ENCODE results near the gene TRNAU1AP. TPM values are rescaled to one million over a fixed set of nuclear protein-coding genes. Genes with fewer than 3 reads are reported as not detected.
"Not testable (repeated sequence)": the region's sequence is repeated elsewhere in the genome, so short reads cannot be mapped to it uniquely, and the experiment has no call there.

The TRNAU1AP gene
- total RNA-seq, 1 donor from 2014 or later, result 39.8 TPM

GRCh38 chr1:28580722-28581530 lies 28.0 kb downstream of the TRNAU1AP start:
- DNase-seq, result peak; percentile 48
- peak overlapping the region; percentile 92 for H3K27ac Mint-ChIP-seq (ENCODE audit: unreplicated experiment)
- H3K9me3 Mint-ChIP-seq (ENCODE audit: unreplicated experiment), result peaks cover 10% of the 10 kb centered on the region
- peaks cover 2% of the 10 kb centered on the region for H3K27me3 Mint-ChIP-seq (ENCODE audit: unreplicated experiment)
- H3K36me3 Mint-ChIP-seq (ENCODE audit: unreplicated experiment), result no peaks in the 10 kb centered on the region
- H3K4me3 Mint-ChIP-seq (ENCODE audit: unreplicated experiment), result peak overlapping the region; percentile 95
- peaks cover 13% of the 10 kb centered on the region for H3K4me1 Mint-ChIP-seq (ENCODE audit: low read depth, unreplicated experiment)
- TF ChIP-seq CTCF (IDR thresholded peaks at IDR 0.05; ENCODE audit: partially characterized antibody, unreplicated experiment), result no peak

GRCh38 chr1:28581531-28582247 lies 28.8 kb downstream of the TRNAU1AP start:
- H3K9me3 Mint-ChIP-seq (ENCODE audit: unreplicated experiment), result peaks cover 10% of the 10 kb centered on the region
- peaks cover 2% of the 10 kb centered on the region for H3K27me3 Mint-ChIP-seq (ENCODE audit: unreplicated experiment)
- peaks cover 13% of the 10 kb centered on the region for H3K4me1 Mint-ChIP-seq (ENCODE audit: low read depth, unreplicated experiment)
- DNase-seq, result peak; percentile 94
- peak overlapping the region; percentile 95 for H3K4me3 Mint-ChIP-seq (ENCODE audit: unreplicated experiment)
- no peaks in the 10 kb centered on the region for H3K36me3 Mint-ChIP-seq (ENCODE audit: unreplicated experiment)
- TF ChIP-seq CTCF (IDR thresholded peaks at IDR 0.05; ENCODE audit: partially characterized antibody, unreplicated experiment), result no peak
- peak overlapping the region; percentile 92 for H3K27ac Mint-ChIP-seq (ENCODE audit: unreplicated experiment)

- DNase-seq, result no peak
- H3K4me1 Mint-ChIP-seq (ENCODE audit: low read depth, unreplicated experiment), result peaks cover 13% of the 10 kb centered on the region
- H3K27ac Mint-ChIP-seq (ENCODE audit: unreplicated experiment), result peak overlapping the region; percentile 59
- TF ChIP-seq CTCF (IDR thresholded peaks at IDR 0.05; ENCODE audit: partially characterized antibody, unreplicated experiment), result no peak
- H3K27me3 Mint-ChIP-seq (ENCODE audit: unreplicated experiment), result peaks cover 2% of the 10 kb centered on the region
- peak overlapping the region; percentile 95 for H3K4me3 Mint-ChIP-seq (ENCODE audit: unreplicated experiment)
- H3K36me3 Mint-ChIP-seq (ENCODE audit: unreplicated experiment), result no peaks in the 10 kb centered on the region
- peaks cover 10% of the 10 kb centered on the region for H3K9me3 Mint-ChIP-seq (ENCODE audit: unreplicated experiment)
Measured at GRCh38 chr1:28582248-28582615, 29.3 kb downstream of the TRNAU1AP start.

GRCh38 chr1:28586585-28587391 lies 33.9 kb downstream of the TRNAU1AP start:
- not testable (repeated sequence) for H3K9me3 Mint-ChIP-seq (ENCODE audit: unreplicated experiment); H3K4me1 Mint-ChIP-seq (ENCODE audit: low read depth, unreplicated experiment); H3K4me3 Mint-ChIP-seq (ENCODE audit: unreplicated experiment); DNase-seq; H3K27me3 Mint-ChIP-seq (ENCODE audit: unreplicated experiment); H3K27ac Mint-ChIP-seq (ENCODE audit: unreplicated experiment); H3K36me3 Mint-ChIP-seq (ENCODE audit: unreplicated experiment)

- H3K9me3 Mint-ChIP-seq (ENCODE audit: unreplicated experiment), result peaks cover 1% of the 10 kb centered on the region
- no peak for TF ChIP-seq CTCF (IDR thresholded peaks at IDR 0.05; ENCODE audit: partially characterized antibody, unreplicated experiment)
- peak within 1 kb of the TSS; percentile 86 for H3K4me3 Mint-ChIP-seq (ENCODE audit: unreplicated experiment)
- DNase-seq, result no peak
- H3K36me3 Mint-ChIP-seq (ENCODE audit: unreplicated experiment), result no peaks in the 10 kb centered on the region
- H3K27ac Mint-ChIP-seq (ENCODE audit: unreplicated experiment), result peak within 1 kb of the TSS; percentile 14
- peaks cover 4% of the 10 kb centered on the region for H3K27me3 Mint-ChIP-seq (ENCODE audit: unreplicated experiment)
- no peaks in the 10 kb centered on the region for H3K4me1 Mint-ChIP-seq (ENCODE audit: low read depth, unreplicated experiment)
Measured at GRCh38 chr1:28591708-28592320, 38.9 kb downstream of the TRNAU1AP start, which contains the start of gene RAB42. TSS of gene RAB42 (plus strand) at chr1:28592265. CDS start at chr1:28592512, 247 bp downstream.

Data from glutamatergic neuron (in vitro differentiated cells).